ENCODE results near the gene ZNF445. TPM values are rescaled to one million over a fixed set of nuclear protein-coding genes. Genes with fewer than 3 reads are reported as not detected.
"Not testable (repeated sequence)": the region's sequence is repeated elsewhere in the genome, so short reads cannot be mapped to it uniquely, and the experiment has no call there.

The ZNF445 gene
- total RNA-seq, 2 experiments from 2014 or later, result 17.8 to 19.6 TPM

DNA sequence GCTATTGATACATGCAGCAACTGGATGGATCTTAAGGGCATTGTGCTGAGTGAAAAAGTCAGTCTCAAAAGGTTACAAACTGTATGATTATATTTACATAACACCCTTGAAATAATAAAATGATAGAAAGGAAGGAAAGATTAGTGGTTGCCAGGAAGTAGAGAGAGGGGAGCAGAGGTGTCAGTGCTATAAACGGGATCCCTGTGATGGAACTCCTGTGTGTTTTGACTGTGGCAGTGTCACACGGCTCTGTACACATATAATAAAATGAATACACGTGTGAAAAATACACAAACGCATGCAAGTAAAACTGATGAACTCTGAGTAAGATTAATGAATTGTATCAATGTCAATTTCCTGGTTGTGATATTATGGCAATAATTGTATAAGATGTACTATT lies 78.6 kb downstream of the ZNF445 start:
- peaks cover 10% of the 10 kb centered on the region for H3K36me3 Mint-ChIP-seq (ENCODE audit: low read depth)

GRCh38 chr3:44398271-44398670 lies 79.2 kb downstream of the ZNF445 start:
- H3K27ac Mint-ChIP-seq; DNase-seq; POLR2A ChIA-PET; H3K9me3 Mint-ChIP-seq; H3K27me3 Mint-ChIP-seq; H3K4me1 Mint-ChIP-seq; CTCF ChIA-PET; H3K4me3 Mint-ChIP-seq; H3K36me3 Mint-ChIP-seq (ENCODE audit: low read depth): not testable (repeated sequence)

More for the DNA sequence above, 78.6 kb downstream of the ZNF445 start:
- no peak overlapping the region for H3K4me3 Mint-ChIP-seq
- no peaks in the 10 kb centered on the region for H3K9me3 Mint-ChIP-seq
- POLR2A ChIA-PET, result no interaction called here
- no peak overlapping the region for H3K27ac Mint-ChIP-seq
- no peak for DNase-seq
- H3K4me1 Mint-ChIP-seq, result no peaks in the 10 kb centered on the region
- no peaks in the 10 kb centered on the region for H3K27me3 Mint-ChIP-seq
- CTCF ChIA-PET, result no interaction called here

GRCh38 chr3:44396200-44397171 lies 81.0 kb downstream of the ZNF445 start:
- ChIA-PET CTCF (no interaction called here), POLR2A (no interaction called here)
- no peaks in the 10 kb centered on the region for H3K4me1 Mint-ChIP-seq
- no peak for DNase-seq
- H3K9me3 Mint-ChIP-seq, result no peaks in the 10 kb centered on the region
- H3K27ac Mint-ChIP-seq, result no peak overlapping the region
- H3K36me3 Mint-ChIP-seq (ENCODE audit: low read depth), result peaks cover 6% of the 10 kb centered on the region
- no peaks in the 10 kb centered on the region for H3K27me3 Mint-ChIP-seq
- H3K4me3 Mint-ChIP-seq, result no peak overlapping the region

- no peak for DNase-seq
- Mint-ChIP-seq H3K9me3 (no peaks in the 10 kb centered on the region), H3K4me3 (no peak overlapping the region), H3K27ac (no peak overlapping the region), H3K27me3 (no peaks in the 10 kb centered on the region), H3K36me3 (ENCODE audit: low read depth) (peaks cover 2% of the 10 kb centered on the region), H3K4me1 (no peaks in the 10 kb centered on the region)
- POLR2A ChIA-PET, result no interaction called here
- CTCF ChIA-PET, result no interaction called here
Observed at GRCh38 chr3:44395714-44396113, 81.8 kb downstream of the ZNF445 start.

DNA sequence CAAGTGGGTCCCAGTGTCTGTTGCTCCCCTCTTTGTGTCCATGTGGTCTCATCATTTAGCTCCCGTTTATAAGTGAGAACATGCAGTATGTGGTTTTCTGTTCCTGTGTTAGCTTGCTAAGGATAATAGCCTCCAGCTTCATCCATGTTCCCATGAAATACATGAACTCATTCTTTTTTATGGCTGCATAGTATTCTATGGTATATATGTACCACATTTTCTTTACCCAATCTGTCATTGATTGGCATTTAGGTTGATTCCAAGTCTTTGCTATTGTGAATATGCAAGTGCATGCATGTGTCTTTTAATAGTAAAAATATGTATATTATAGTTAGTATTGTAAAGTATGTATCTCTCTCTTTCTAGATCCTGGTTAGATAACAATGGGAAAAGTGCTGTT lies 85.0 kb downstream of the ZNF445 start:
- Mint-ChIP-seq H3K27ac (no peak overlapping the region), H3K9me3 (peaks cover 7% of the 10 kb centered on the region), H3K4me3 (no peak overlapping the region), H3K27me3 (no peaks in the 10 kb centered on the region), H3K4me1 (no peaks in the 10 kb centered on the region), H3K36me3 (ENCODE audit: low read depth) (peaks cover 2% of the 10 kb centered on the region)
- ChIA-PET CTCF (no interaction called here), POLR2A (no interaction called here)
- DNase-seq, result no peak

DNA sequence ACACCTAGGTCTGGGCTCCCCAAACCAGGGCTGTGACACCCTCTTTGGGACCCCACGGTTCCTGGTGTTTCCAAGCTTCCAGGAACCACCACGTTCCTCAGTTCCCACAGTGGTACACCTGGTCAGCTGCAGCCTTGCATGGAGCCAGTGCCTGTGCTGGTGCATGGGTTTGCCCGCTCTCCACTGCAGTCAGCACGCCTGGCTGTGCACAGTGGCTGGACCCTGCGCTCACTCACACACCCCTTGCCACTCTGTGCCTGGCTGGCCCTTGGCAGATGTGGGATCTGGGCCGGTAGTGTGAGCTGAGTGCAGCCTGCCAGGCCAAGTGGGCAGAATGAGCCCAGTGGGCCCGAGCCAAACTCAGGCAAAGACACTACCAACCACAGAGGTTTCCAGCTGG lies 90.1 kb downstream of the ZNF445 start:
- no peak for DNase-seq
- Mint-ChIP-seq H3K36me3 (ENCODE audit: low read depth) (no peaks in the 10 kb centered on the region), H3K27ac (no peak overlapping the region), H3K4me1 (no peaks in the 10 kb centered on the region), H3K4me3 (no peak overlapping the region), H3K27me3 (no peaks in the 10 kb centered on the region), H3K9me3 (peaks cover 8% of the 10 kb centered on the region)
- POLR2A ChIA-PET, result no interaction called here
- CTCF ChIA-PET, result no interaction called here

Other genes starting within 250 kb of the ZNF445 start
- not detected for gene TOPAZ1, start 235.8 kb downstream of the ZNF445 start, total RNA-seq
- gene TCAIM, start 138.9 kb downstream of the ZNF445 start, total RNA-seq, result 10 to 100 TPM; 19.3 to 19.4 TPM
- under 1 TPM; 0.60 to 0.98 TPM for gene ZKSCAN7, start 77.5 kb upstream of the ZNF445 start, total RNA-seq
- gene ZNF660, start 107.3 kb upstream of the ZNF445 start, total RNA-seq, result not detected
- gene ZNF197, start 147.4 kb upstream of the ZNF445 start, total RNA-seq, result 10 to 100 TPM; 13.4 to 14.0 TPM
- 1 to 10 TPM; 1.9 to 3.5 TPM for gene ZNF35, start 171.1 kb upstream of the ZNF445 start, total RNA-seq
- under 1 TPM; 0.86 to 0.95 TPM for gene ZNF502, start 235.0 kb upstream of the ZNF445 start, total RNA-seq